Neural cell (in vitro differentiated cells): ENCODE measurements around the gene POU2F3. TPM values are rescaled to one million over a fixed set of nuclear protein-coding genes. Genes with fewer than 3 reads are reported as not detected.

ENCODE experiments used
- H2AFZ ChIP-seq: fragments of 200-600, 300-800 bp; sonication (generic), shearing (Covaris generic); 2 replicates; pipeline ENCODE4 v1.6.0; 2014; ENCODE audit warnings: low read depth, mild to moderate bottlenecking, antibody characterized with exemption, low read length, moderate library complexity
- H3F3A ChIP-seq: fragments of 200-600 bp; shearing (Covaris generic); 2 replicates; pipeline ENCODE4 v1.6.1; 2016; ENCODE audit warnings: mild to moderate bottlenecking, moderate library complexity, mixed read lengths, antibody characterized with exemption, low read length; ENCODE audit not compliant: insufficient read depth, poor library complexity, severe bottlenecking
- H3K27ac ChIP-seq: fragments of 200-600, 300-800 bp; sonication (generic), shearing (Covaris generic); 2 replicates; pipeline ENCODE4 v1.5.1; 2014; ENCODE audit warnings: mild to moderate bottlenecking, low read length, moderate library complexity
- H3K27me3 ChIP-seq: fragments of 300-800, 200-600 bp; sonication (generic), shearing (Covaris generic); 2 replicates; pipeline ENCODE4 v1.6.0; 2014; ENCODE audit warnings: mild to moderate bottlenecking, low read depth, low read length, moderate library complexity; ENCODE audit not compliant: insufficient read depth
- H3K36me3 ChIP-seq: fragments of 300-800, 200-600 bp; sonication (generic), shearing (Covaris generic); 2 replicates; pipeline ENCODE4 v1.5.1; 2014; ENCODE audit warnings: mild to moderate bottlenecking, antibody characterized with exemption, low read length, moderate library complexity; ENCODE audit not compliant: insufficient read depth
- H3K4me2 ChIP-seq: fragments of 300-800, 200-600 bp; sonication (generic), shearing (Covaris generic); 2 replicates; pipeline ENCODE4 v1.6.0; 2014; ENCODE audit warnings: mild to moderate bottlenecking, low read length
- H3K4me3 ChIP-seq: fragments of 300-800, 200-600 bp; sonication (generic), shearing (Covaris generic); 2 replicates; pipeline ENCODE4 v1.5.1; 2014; ENCODE audit warnings: mild to moderate bottlenecking, low read length, moderate library complexity
- H3K79me2 ChIP-seq: fragments of 200-600 bp; shearing (Covaris generic); replicated peaks from 2 replicates; pipeline ENCODE4 v1.6.0; 2014; ENCODE audit warnings: mild to moderate bottlenecking, low read length, moderate library complexity; ENCODE audit not compliant: insufficient read depth
- H3K9ac ChIP-seq: fragments of 300-800, 200-600 bp; sonication (generic), shearing (Covaris generic); 2 replicates; pipeline ENCODE4 v1.6.1; 2016; ENCODE audit warnings: mild to moderate bottlenecking, low read length, mixed read lengths
- H3K9me2 ChIP-seq: fragments of 200-600 bp; shearing (Covaris generic); 2 replicates; pipeline ENCODE4 v1.6.1; 2016; ENCODE audit warnings: mild to moderate bottlenecking, low read length, mixed read lengths; ENCODE audit not compliant: insufficient read depth
- H3K9me3 ChIP-seq: fragments of 200-600, 300-800 bp; sonication (generic), shearing (Covaris generic); 2 replicates; pipeline ENCODE4 v1.6.1; 2016; ENCODE audit warnings: mild to moderate bottlenecking, mixed run types, low read length, moderate library complexity, mixed read lengths
- H4K20me1 ChIP-seq: fragments of 200-600 bp; shearing (Covaris generic); 2 replicates; pipeline ENCODE4 v1.6.1; 2016; ENCODE audit warnings: mild to moderate bottlenecking, mixed run types; ENCODE audit not compliant: insufficient read depth
- EP300 ChIP-seq: fragments of 450-650 bp; conservative IDR thresholded peaks from 2 replicates; pipeline ENCODE4 v1.6.1; 2014; ENCODE audit warnings: antibody characterized with exemption, mild to moderate bottlenecking, moderate library complexity; ENCODE audit not compliant: poor library complexity, severe bottlenecking
- EZH2 ChIP-seq: fragments of 200-600, 300-800 bp; shearing (Covaris generic), sonication (generic); IDR thresholded peaks from 2 replicates; pipeline ENCODE4 v1.6.1; 2014; ENCODE audit warnings: antibody characterized with exemption, low read length, borderline replicate concordance, mild to moderate bottlenecking; ENCODE audit not compliant: insufficient read depth, poor library complexity, severe bottlenecking
- MXI1 ChIP-seq: fragments of 450-650 bp; conservative IDR thresholded peaks from 2 replicates; pipeline ENCODE4 v1.6.1; 2014; ENCODE audit warnings: antibody characterized with exemption, mild to moderate bottlenecking; ENCODE audit not compliant: poor library complexity, severe bottlenecking
- POLR2AphosphoS5 ChIP-seq: IDR thresholded peaks from 2 replicates; pipeline ENCODE4 v1.6.1; 2012
- RAD21 ChIP-seq: fragments of 450-650 bp; conservative IDR thresholded peaks from 2 replicates; pipeline ENCODE4 v1.6.1; 2014; ENCODE audit warnings: antibody characterized with exemption, mild to moderate bottlenecking, moderate library complexity
- REST ChIP-seq: IDR thresholded peaks from 2 replicates; pipeline ENCODE4 v1.6.1; 2012; ENCODE audit warnings: borderline replicate concordance
- SMC3 ChIP-seq: fragments of 450-650 bp; conservative IDR thresholded peaks from 2 replicates; pipeline ENCODE4 v1.6.1; 2014; ENCODE audit warnings: antibody characterized with exemption, mild to moderate bottlenecking, moderate library complexity; ENCODE audit not compliant: poor library complexity
- TAF1 ChIP-seq: IDR thresholded peaks from 2 replicates; pipeline ENCODE4 v1.6.1; 2012; ENCODE audit warnings: low read depth
- polyA plus RNA-seq: library from polyadenylated mRNA; depleted of rRNA; stranded (reverse); fragments of >200 nt; gene quantifications from 2 replicates; pipeline ENCODE4 v1.2.3, GENCODE V29; 2014
- TF ChIP-seq, protein P1 (sequence below): fragments of 450-650 bp; IDR thresholded peaks from 2 replicates; pipeline ENCODE4 v1.5.1; 2014; ENCODE audit warnings: antibody characterized with exemption, mild to moderate bottlenecking, moderate library complexity; ENCODE audit not compliant: poor library complexity, severe bottlenecking

POU2F3 gene
- polyA plus RNA-seq, 1 donor from 2014 or later, result not detected

GRCh38 chr11:120230433-120231071, 9.4 kb upstream of the POU2F3 start:
- Histone ChIP-seq H3K36me3 (no peaks in the 10 kb centered on the region), H3K9me3 (no peaks in the 10 kb centered on the region)

GRCh38 chr11:120231963-120232362, 8.0 kb upstream of the POU2F3 start:
- H2AFZ ChIP-seq, result no peak overlapping the region
- H3K36me3 ChIP-seq, result no peaks in the 10 kb centered on the region
- no peak overlapping the region for H3K4me3 ChIP-seq
- no peak overlapping the region for H3K27ac ChIP-seq
- no peak overlapping the region for H3K4me2 ChIP-seq
- TF ChIP-seq POLR2AphosphoS5 (no peak), MXI1 (no peak), REST (no peak), EP300 (no peak), SMC3 (no peak), TAF1 (no peak), RAD21 (no peak)
- no peaks in the 10 kb centered on the region for H3K79me2 ChIP-seq
- H3K9me3 ChIP-seq, result no peaks in the 10 kb centered on the region
- H4K20me1 ChIP-seq, result no peaks in the 10 kb centered on the region
- no peak overlapping the region for H3K9ac ChIP-seq
- H3K9me2 ChIP-seq, result no peaks in the 10 kb centered on the region
- no peaks in the 10 kb centered on the region for H3F3A ChIP-seq
- no peaks in the 10 kb centered on the region for H3K27me3 ChIP-seq

More at GRCh38 chr11:120230433-120231071, 9.4 kb upstream of the POU2F3 start:
- Histone ChIP-seq H4K20me1 (no peaks in the 10 kb centered on the region), H3K4me2 (no peak overlapping the region), H2AFZ (no peak overlapping the region), H3F3A (no peaks in the 10 kb centered on the region), H3K79me2 (no peaks in the 10 kb centered on the region), H3K9ac (no peak overlapping the region), H3K4me3 (no peak overlapping the region), H3K27ac (no peak overlapping the region), H3K27me3 (no peaks in the 10 kb centered on the region), H3K9me2 (no peaks in the 10 kb centered on the region)
- TF ChIP-seq, protein P1, sequence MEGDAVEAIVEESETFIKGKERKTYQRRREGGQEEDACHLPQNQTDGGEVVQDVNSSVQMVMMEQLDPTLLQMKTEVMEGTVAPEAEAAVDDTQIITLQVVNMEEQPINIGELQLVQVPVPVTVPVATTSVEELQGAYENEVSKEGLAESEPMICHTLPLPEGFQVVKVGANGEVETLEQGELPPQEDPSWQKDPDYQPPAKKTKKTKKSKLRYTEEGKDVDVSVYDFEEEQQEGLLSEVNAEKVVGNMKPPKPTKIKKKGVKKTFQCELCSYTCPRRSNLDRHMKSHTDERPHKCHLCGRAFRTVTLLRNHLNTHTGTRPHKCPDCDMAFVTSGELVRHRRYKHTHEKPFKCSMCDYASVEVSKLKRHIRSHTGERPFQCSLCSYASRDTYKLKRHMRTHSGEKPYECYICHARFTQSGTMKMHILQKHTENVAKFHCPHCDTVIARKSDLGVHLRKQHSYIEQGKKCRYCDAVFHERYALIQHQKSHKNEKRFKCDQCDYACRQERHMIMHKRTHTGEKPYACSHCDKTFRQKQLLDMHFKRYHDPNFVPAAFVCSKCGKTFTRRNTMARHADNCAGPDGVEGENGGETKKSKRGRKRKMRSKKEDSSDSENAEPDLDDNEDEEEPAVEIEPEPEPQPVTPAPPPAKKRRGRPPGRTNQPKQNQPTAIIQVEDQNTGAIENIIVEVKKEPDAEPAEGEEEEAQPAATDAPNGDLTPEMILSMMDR, result no peak
- no peak for TF ChIP-seq EP300
- TF ChIP-seq SMC3, result no peak
- no peak for TF ChIP-seq RAD21
- no peak for TF ChIP-seq REST
- TF ChIP-seq MXI1, result no peak
- no peak for TF ChIP-seq POLR2AphosphoS5
- no peak for TF ChIP-seq TAF1
- no peak for TF ChIP-seq EZH2
